ENCODE measurements around the gene GLT8D1.

- TF ChIP-seq GATA2 (IDR thresholded peaks at IDR 0.05; ENCODE audit: low read depth, low read length) = no peak
- no peak for TF ChIP-seq GATA3 (IDR thresholded peaks at IDR 0.05; ENCODE audit: low read depth, low read length)
Observed at GRCh38 chr3:52694528-52695189, 10.9 kb downstream of the GLT8D1 start.
